HFFc6 (cell line): ENCODE results near the gene KRTAP5-3. TPM values are rescaled to one million over a fixed set of nuclear protein-coding genes. Genes with fewer than 3 reads are reported as not detected.
"Not testable (repeated sequence)": the region's sequence is repeated elsewhere in the genome, so short reads cannot be mapped to it uniquely, and the experiment has no call there.

Source experiments
- DNase-seq: peaks from one replicate; pipeline ENCODE4 v3.0.0-alpha.2; 2018
- H3K27ac Mint-ChIP-seq: 2 replicates; pipeline ENCODE4 v1.8.0; 2020; ENCODE audit warnings: mild to moderate bottlenecking, mixed read lengths
- H3K27me3 Mint-ChIP-seq: 2 replicates; pipeline ENCODE4 v1.8.0; 2021; ENCODE audit warnings: mild to moderate bottlenecking, moderate library complexity, mixed read lengths; ENCODE audit not compliant: insufficient read depth
- H3K36me3 Mint-ChIP-seq: 2 replicates; pipeline ENCODE4 v1.8.0; 2021; ENCODE audit warnings: low read depth, mixed read lengths
- H3K4me1 Mint-ChIP-seq: 2 replicates; pipeline ENCODE4 v1.8.0; 2020; ENCODE audit warnings: low read depth, mixed read lengths
- H3K4me3 Mint-ChIP-seq: 2 replicates; pipeline ENCODE4 v1.8.0; 2020; ENCODE audit warnings: mild to moderate bottlenecking, moderate library complexity, mixed read lengths
- H3K9me3 Mint-ChIP-seq: 2 replicates; pipeline ENCODE4 v1.8.0; 2020; ENCODE audit warnings: mild to moderate bottlenecking, mixed read lengths
- CTCF ChIP-seq: fragments of 200-600 bp; sonication (generic); IDR thresholded peaks from 2 replicates; pipeline ENCODE4 v1.5.0; 2021; ENCODE audit warnings: antibody characterized with exemption, mild to moderate bottlenecking
- total RNA-seq, 6 experiments: library from RNA; stranded (reverse); fragmentation: NEBNext Ultra II Directional; extraction: Animal tissue kit (Norgen Biotek cat#: 25700); gene quantifications; 2 replicates in 1 of 6; 3 replicates in 5 of 6; pipeline ENCODE4 v1.2.3, GENCODE V29; 2021

KRTAP5-3 gene
- total RNA-seq, 6 experiments from 2014 or later, result not detected

GRCh38 chr11:1581976-1582375 is 26.3 kb downstream of the KRTAP5-3 start:
- peaks cover 12% of the 10 kb centered on the region for H3K9me3 Mint-ChIP-seq
- TF ChIP-seq CTCF, result no peak

GRCh38 chr11:1576825-1577224 is 31.4 kb downstream of the KRTAP5-3 start:
- no peak overlapping the region for H3K27ac Mint-ChIP-seq
- TF ChIP-seq CTCF, result no peak
- H3K36me3 Mint-ChIP-seq, result peaks cover 10% of the 10 kb centered on the region
- no peak for DNase-seq
- no peaks in the 10 kb centered on the region for H3K4me1 Mint-ChIP-seq
- peaks cover 21% of the 10 kb centered on the region for H3K27me3 Mint-ChIP-seq
- peaks cover 12% of the 10 kb centered on the region for H3K9me3 Mint-ChIP-seq
- H3K4me3 Mint-ChIP-seq, result no peak overlapping the region

More at GRCh38 chr11:1581976-1582375, 26.3 kb downstream of the KRTAP5-3 start:
- H3K36me3 Mint-ChIP-seq, result peaks cover 10% of the 10 kb centered on the region
- H3K27me3 Mint-ChIP-seq, result peaks cover 38% of the 10 kb centered on the region
- H3K4me1 Mint-ChIP-seq, result no peaks in the 10 kb centered on the region
- H3K27ac Mint-ChIP-seq, result no peak overlapping the region
- no peak for DNase-seq
- H3K4me3 Mint-ChIP-seq, result no peak overlapping the region

GRCh38 chr11:1575756-1576155 is 32.5 kb downstream of the KRTAP5-3 start:
- not testable (repeated sequence) for DNase-seq, H3K4me3 Mint-ChIP-seq, H3K27ac Mint-ChIP-seq, H3K36me3 Mint-ChIP-seq, H3K4me1 Mint-ChIP-seq
- peaks cover 20% of the 10 kb centered on the region for H3K27me3 Mint-ChIP-seq
- peaks cover 12% of the 10 kb centered on the region for H3K9me3 Mint-ChIP-seq

GRCh38 chr11:1574933-1575242 is 33.4 kb downstream of the KRTAP5-3 start:
- Mint-ChIP-seq H3K4me1 (no peaks in the 10 kb centered on the region), H3K36me3 (peaks cover 10% of the 10 kb centered on the region), H3K9me3 (peaks cover 12% of the 10 kb centered on the region), H3K27me3 (peaks cover 20% of the 10 kb centered on the region), H3K4me3 (no peak overlapping the region), H3K27ac (no peak overlapping the region)
- no peak for DNase-seq
- peak; percentile 47 for TF ChIP-seq CTCF

GRCh38 chr11:1574238-1574932 is 33.9 kb downstream of the KRTAP5-3 start:
- H3K27ac Mint-ChIP-seq, result no peak overlapping the region
- DNase-seq, result no peak
- H3K4me1 Mint-ChIP-seq, result no peaks in the 10 kb centered on the region
- H3K9me3 Mint-ChIP-seq, result peaks cover 12% of the 10 kb centered on the region
- peaks cover 10% of the 10 kb centered on the region for H3K36me3 Mint-ChIP-seq
- TF ChIP-seq CTCF, result peak; percentile 84
- no peak overlapping the region for H3K4me3 Mint-ChIP-seq
- H3K27me3 Mint-ChIP-seq, result peaks cover 20% of the 10 kb centered on the region

GRCh38 chr11:1573903-1574237 is 34.4 kb downstream of the KRTAP5-3 start:
- Mint-ChIP-seq H3K27me3 (peaks cover 15% of the 10 kb centered on the region), H3K4me1 (no peaks in the 10 kb centered on the region), H3K27ac (no peak overlapping the region), H3K4me3 (no peak overlapping the region), H3K9me3 (peaks cover 9% of the 10 kb centered on the region), H3K36me3 (peaks cover 8% of the 10 kb centered on the region)
- no peak for DNase-seq
- TF ChIP-seq CTCF, result no peak
